DND-41 (cell line): ENCODE data around the gene MRTFA.
"Not testable (repeated sequence)": the region's sequence is repeated elsewhere in the genome, so short reads cannot be mapped to it uniquely, and the experiment has no call there.

ENCODE experiments used
- EZH2 ChIP-seq: IDR thresholded peaks from 3 replicates; pipeline ENCODE4 v1.6.1; 2012; ENCODE audit warnings: borderline replicate concordance, low read depth, mild to moderate bottlenecking, moderate library complexity, low read length, inconsistent platforms; ENCODE audit not compliant: severe bottlenecking
- TF ChIP-seq, protein P1 (sequence below): IDR thresholded peaks from 2 replicates; pipeline ENCODE4 v1.5.1; 2012; ENCODE audit warnings: borderline replicate concordance, low read length, moderate library complexity, mild to moderate bottlenecking; ENCODE audit not compliant: poor library complexity, severe bottlenecking; ENCODE audit errors: extremely low read depth

DNA sequence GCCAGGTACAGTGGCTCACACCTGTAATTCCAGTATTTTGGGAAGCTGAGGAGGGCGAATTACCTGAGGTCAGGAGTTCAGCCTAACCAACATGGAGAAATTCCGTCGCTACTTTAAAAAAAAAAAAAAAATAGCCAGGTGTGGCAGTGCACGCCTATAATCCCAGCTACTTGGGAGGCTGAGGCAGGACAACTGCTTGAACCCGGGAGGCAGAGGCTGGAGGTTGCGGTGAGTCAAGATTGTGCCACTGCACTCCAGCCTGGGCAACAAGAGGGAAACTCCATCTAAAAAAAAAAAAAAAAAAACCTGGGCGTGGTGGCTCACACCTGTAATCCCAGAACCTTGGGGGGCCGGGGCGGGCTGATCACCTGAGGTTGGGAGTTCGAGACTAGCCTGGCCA is 37.8 kb downstream of the MRTFA start:
- TF ChIP-seq, protein P1, sequence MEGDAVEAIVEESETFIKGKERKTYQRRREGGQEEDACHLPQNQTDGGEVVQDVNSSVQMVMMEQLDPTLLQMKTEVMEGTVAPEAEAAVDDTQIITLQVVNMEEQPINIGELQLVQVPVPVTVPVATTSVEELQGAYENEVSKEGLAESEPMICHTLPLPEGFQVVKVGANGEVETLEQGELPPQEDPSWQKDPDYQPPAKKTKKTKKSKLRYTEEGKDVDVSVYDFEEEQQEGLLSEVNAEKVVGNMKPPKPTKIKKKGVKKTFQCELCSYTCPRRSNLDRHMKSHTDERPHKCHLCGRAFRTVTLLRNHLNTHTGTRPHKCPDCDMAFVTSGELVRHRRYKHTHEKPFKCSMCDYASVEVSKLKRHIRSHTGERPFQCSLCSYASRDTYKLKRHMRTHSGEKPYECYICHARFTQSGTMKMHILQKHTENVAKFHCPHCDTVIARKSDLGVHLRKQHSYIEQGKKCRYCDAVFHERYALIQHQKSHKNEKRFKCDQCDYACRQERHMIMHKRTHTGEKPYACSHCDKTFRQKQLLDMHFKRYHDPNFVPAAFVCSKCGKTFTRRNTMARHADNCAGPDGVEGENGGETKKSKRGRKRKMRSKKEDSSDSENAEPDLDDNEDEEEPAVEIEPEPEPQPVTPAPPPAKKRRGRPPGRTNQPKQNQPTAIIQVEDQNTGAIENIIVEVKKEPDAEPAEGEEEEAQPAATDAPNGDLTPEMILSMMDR: not testable (repeated sequence)
- TF ChIP-seq EZH2: not testable (repeated sequence)
